ENCODE results near the gene ZCCHC8.
"Not testable (repeated sequence)": the region's sequence is repeated elsewhere in the genome, so short reads cannot be mapped to it uniquely, and the experiment has no call there.

Gene ZCCHC8

DNA sequence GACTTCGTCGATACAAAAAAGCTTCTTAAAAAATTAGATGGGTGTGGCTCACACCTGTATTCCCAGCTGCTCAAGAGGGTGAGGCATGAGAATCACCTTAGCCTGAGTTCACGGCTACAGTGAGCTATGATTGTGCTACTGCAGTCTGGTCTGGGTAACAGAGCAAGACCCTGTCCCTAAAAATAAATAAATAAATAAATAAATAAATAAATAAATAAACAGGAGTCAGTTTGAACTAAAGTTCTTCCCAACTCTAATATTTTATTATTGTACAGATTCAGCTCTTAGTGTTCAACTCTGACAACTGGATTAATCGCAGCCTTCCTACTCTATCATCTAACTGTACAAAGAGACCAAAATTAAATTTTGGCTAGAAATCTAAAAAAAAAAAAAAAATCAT, 65.5 kb downstream of the ZCCHC8 start:
- in situ Hi-C loops (cut with MboI; ENCODE audit: low sequenced_read_pairs) = no loop called here

DNA sequence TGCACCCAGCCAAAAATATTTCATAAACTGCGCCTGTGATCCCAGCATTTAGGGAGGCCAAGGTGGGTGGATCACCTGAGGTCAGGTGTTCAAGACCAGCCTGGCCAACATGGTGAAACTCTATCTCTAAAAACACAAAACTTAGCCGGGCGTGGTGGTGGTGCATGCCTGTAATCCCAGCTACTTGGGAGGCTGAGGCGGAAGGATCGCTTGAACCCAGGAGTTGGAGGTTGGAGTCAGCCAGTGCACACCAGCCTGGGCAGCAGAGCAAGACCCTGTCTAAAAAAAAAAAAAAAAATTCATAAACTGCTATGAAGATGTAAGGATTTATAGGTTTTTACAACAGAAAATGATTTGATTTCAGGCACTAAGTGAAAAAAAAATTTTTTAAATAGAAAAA, 71.7 kb downstream of the ZCCHC8 start:
- in situ Hi-C loops (cut with MboI; ENCODE audit: low sequenced_read_pairs) = not testable (repeated sequence)

GRCh38 chr12:122427403-122427802, 73.3 kb downstream of the ZCCHC8 start:
- in situ Hi-C loops (cut with MboI; ENCODE audit: low sequenced_read_pairs) = no loop called here

DNA sequence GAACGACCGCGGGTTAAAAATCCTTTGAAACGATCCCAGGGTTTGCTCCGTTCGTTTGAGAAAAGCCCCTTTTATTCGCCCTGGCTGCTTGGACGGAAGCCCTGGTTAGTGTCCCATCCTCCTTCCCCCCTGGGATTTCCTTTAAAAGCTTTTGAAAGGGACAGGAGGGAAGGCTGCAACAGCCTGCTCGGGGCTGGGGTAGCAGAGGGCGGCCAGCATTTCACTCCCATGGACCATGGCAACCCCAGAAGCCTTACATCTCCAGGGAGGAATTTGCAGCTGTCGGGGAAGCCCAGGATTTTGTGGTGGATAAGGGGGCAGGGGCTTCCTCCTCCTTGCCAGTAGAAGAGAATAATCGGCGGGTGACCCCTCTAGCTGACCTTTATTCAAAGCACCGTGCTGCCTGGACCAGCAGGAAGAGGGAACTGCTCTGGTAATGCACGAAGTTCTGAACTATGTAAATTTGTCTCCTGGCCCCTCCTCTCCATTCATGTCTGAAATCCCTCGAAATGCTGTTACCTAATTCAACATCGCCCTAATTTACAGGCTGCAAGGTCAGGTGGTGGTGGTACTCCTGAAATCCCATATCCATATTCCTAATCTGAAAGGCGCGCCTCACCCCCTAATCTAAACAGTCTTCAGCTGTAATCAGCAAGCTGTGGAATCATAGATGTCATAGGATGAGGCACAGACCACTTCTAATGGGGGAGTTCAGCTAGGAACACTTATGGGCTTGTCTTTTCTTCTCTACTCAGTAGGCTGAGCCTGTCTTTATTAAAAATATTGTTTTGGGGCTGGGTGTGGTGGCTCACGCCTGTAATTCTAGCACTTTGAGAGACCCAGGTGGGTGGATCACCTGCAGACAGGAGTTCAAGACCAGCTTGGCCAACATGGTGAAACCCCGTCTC, 77.2 kb downstream of the ZCCHC8 start:
- in situ Hi-C loops (cut with MboI; ENCODE audit: low sequenced_read_pairs) = no loop called here

DNA sequence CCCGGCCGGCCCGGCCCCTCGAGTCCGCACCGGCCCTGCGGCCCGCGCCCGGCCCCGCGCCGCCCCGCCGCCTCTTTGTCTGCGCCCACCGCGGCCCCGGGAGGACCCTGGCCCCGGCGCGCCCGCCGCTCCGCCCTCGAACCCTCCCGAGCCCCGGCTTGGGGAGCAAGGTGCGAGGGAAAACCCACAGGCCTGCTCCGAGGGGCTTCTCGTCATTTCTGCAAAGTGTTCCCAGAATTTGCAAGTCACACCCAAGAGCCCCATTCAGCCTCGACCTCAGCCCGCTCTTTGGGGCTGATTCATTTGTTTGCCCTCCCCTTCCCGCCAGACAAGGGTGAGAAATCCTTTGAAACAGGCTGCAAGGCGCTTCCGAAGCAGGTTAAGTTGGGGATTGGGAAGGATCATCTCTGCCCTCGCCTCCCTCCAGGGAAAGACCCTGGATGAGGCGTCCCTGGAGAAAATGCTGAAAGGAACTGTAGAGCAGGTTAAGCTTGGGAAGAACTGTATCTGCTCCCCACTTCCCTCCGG, 77.9 kb downstream of the ZCCHC8 start:
- in situ Hi-C loops (cut with MboI; ENCODE audit: low sequenced_read_pairs) = no loop called here

DNA sequence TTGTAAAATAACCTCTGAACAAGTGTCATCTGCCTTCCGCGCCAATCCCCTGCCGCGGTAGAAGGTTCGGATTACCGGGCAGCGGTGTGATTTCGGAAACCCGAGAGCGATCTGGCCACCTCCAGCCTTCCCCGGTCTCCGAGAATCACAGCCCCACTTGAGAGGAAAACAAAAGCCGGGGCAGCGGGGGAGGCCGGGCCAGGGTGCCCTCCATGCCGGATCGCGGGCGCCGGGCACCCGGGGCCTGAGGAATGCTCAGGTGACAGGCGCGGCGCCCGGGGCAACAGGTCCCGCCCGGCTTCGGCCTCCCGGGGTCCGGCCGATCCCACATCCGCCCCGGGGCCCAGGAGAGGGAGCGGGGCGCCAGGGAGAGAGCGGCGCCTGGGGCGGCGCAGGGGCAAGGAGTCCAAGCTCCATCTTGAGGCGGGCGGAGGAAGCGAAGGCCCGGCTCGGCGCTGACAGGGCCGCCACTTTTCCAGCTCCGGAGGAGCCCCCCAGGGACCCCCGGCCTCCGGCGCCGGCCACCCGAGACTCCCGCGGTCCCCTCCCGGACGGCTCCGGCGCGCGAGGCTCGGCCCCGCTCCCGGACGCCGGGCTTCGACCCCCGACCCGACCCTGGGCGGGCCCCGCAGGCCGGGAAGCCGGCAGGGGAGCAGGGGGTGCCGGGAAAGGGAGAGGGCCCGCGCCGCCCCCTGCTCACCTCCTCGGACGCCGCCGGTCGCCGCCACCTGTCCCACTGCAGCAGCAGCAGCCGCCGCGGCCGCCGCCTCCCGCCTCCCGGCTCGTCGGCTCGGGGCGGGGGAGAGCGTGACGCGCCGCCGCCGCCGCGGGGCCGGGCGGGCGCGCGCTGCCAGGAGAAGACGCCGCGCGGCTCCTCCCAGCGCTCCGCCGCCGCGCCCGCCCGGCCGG, 78.7 kb downstream of the ZCCHC8 start, which contains the start of gene CLIP1:
TSS of gene CLIP1 (minus strand) at position 849 of the 909 bp plus-strand sequence. CDS start 42,217 bp downstream, outside the sequence.
- in situ Hi-C loops (cut with MboI; ENCODE audit: low sequenced_read_pairs) = no loop called here

Data from HL-60/S4 treated with phorbol 12-myristate 13-acetate at 8.2 ng/mL for 4 days and 3 days (cell line).